NCI-H510A treated with DMSO at 0.1 percent for 48 hours (cell line): Measurements from ENCODE around the gene STARD7.
"Not testable (repeated sequence)": the region's sequence is repeated elsewhere in the genome, so short reads cannot be mapped to it uniquely, and the experiment has no call there.

ENCODE experiments used
- DNase-seq: peaks from one replicate; lab custom pipeline; 2025; lab: John Stamatoyannopoulos, UW

The STARD7 gene

GRCh38 chr2:96163768-96164429 lies 44.7 kb downstream of the STARD7 start:
- no peak for DNase-seq

GRCh38 chr2:96163415-96163767 lies 45.2 kb downstream of the STARD7 start:
- DNase-seq, result no peak

- DNase-seq, result no peak
These were observed 46.7 kb downstream of the STARD7 start for GRCh38 chr2:96161898-96162297.

GRCh38 chr2:96160366-96160765 lies 48.3 kb downstream of the STARD7 start:
- DNase-seq, result not testable (repeated sequence)

- DNase-seq, result no peak
These were observed 49.4 kb downstream of the STARD7 start for GRCh38 chr2:96159084-96159830.

GRCh38 chr2:96158554-96158940 lies 50.1 kb downstream of the STARD7 start:
- no peak for DNase-seq

- no peak for DNase-seq
These were observed 50.7 kb downstream of the STARD7 start for GRCh38 chr2:96157649-96158553.

- DNase-seq, result no peak
These were observed 51.5 kb downstream of the STARD7 start for GRCh38 chr2:96156926-96157648.

- DNase-seq, result no peak
These were observed 52.4 kb downstream of the STARD7 start for GRCh38 chr2:96156011-96156820.

GRCh38 chr2:96154506-96155380 lies 53.9 kb downstream of the STARD7 start:
- no peak for DNase-seq

- DNase-seq, result no peak
These were observed 54.6 kb downstream of the STARD7 start for GRCh38 chr2:96153991-96154431.

- no peak for DNase-seq
These were observed 55.3 kb downstream of the STARD7 start for GRCh38 chr2:96153291-96153713.

- no peak for DNase-seq
These were observed 56.1 kb downstream of the STARD7 start for GRCh38 chr2:96152304-96153161.

GRCh38 chr2:96151595-96152303 lies 56.9 kb downstream of the STARD7 start:
- DNase-seq, result no peak

GRCh38 chr2:96150791-96151594 lies 57.6 kb downstream of the STARD7 start:
- DNase-seq, result no peak

GRCh38 chr2:96150007-96150640 lies 58.5 kb downstream of the STARD7 start:
- no peak for DNase-seq
